ENCODE measurements around the gene KNSTRN. TPM values are rescaled to one million over a fixed set of nuclear protein-coding genes. Genes with fewer than 3 reads are reported as not detected.
A peak's percentile ranks its signal among the peaks of the same experiment; 100 is the strongest.

KNSTRN gene
- total and polyA plus RNA-seq, 9 donors: 17.8 to 24.8 (median 22.2) TPM

DNA sequence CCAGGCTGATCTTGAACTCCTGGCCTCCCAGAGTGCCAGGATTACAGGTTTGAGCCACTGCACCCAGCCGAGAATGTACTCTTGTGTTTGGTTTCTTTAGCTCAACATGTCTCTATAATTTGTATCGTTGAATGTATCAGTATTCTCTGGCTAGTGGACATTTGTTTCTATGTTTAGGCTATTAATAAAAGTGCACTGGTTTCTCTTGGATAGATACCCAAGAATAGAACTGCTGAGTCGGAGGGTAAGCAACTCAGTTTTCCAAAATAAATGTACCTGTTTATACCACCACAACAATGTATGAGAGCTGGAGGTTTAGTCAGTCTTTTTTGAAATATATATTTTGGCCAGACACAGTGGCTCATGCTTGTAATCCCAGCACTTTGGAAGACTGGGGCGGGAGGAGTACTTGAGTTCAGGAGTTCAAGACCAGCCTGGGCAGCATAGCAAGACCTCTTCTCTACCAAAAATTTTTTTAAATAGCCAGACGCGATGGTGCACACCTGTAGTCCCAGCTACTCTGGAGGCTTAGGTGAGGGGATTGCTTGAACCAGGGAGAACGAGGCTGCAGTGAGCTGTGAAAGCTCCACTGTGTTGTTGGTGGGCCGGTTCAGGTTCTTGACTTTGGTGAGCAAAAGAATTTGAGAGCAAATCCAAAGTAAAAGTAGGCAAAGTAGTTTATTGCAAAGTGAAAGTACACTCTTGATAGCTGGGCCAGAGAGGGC, 15.3 kb downstream of the KNSTRN start:
- Histone ChIP-seq H3K4me1 (ENCODE audit: control insufficient read depth, insufficient read depth, low read length) (no peaks in the 10 kb centered on the region), H3K9me3 (replicated peaks; ENCODE audit: control insufficient read depth, low read depth, low read length) (no peaks in the 10 kb centered on the region), H3K36me3 (ENCODE audit: control insufficient read depth, insufficient read depth, low read length) (peaks cover 11% of the 10 kb centered on the region), H3K4me3 (ENCODE audit: low read length) (no peak overlapping the region), H3K27me3 (ENCODE audit: control insufficient read depth, insufficient read depth, low read length) (no peaks in the 10 kb centered on the region), H3K27ac (ENCODE audit: low read length) (no peak overlapping the region)
- 90% methylated on average over 3 of the region's 8 CpGs for WGBS (ENCODE audit: insufficient coverage)
- DNase-seq: no peak

- Histone ChIP-seq H3K36me3 (ENCODE audit: control insufficient read depth, insufficient read depth, low read length) (peaks cover 9% of the 10 kb centered on the region), H3K27me3 (ENCODE audit: control insufficient read depth, insufficient read depth, low read length) (no peaks in the 10 kb centered on the region), H3K9me3 (replicated peaks; ENCODE audit: control insufficient read depth, low read depth, low read length) (no peaks in the 10 kb centered on the region), H3K27ac (ENCODE audit: low read length) (no peak overlapping the region), H3K4me1 (ENCODE audit: control insufficient read depth, insufficient read depth, low read length) (no peaks in the 10 kb centered on the region), H3K4me3 (ENCODE audit: low read length) (no peak overlapping the region)
- peak; percentile 70 for DNase-seq
- WGBS (ENCODE audit: insufficient coverage): 95% methylated on average over 4 of the region's 4 CpGs
These were observed 15.9 kb downstream of the KNSTRN start for GRCh38 chr15:40398413-40398873.

GRCh38 chr15:40399370-40399769, 16.8 kb downstream of the KNSTRN start:
- Histone ChIP-seq H3K4me3 (ENCODE audit: low read length) (no peak overlapping the region), H3K27ac (ENCODE audit: low read length) (no peak overlapping the region), H3K36me3 (ENCODE audit: control insufficient read depth, insufficient read depth, low read length) (peaks cover 6% of the 10 kb centered on the region), H3K9me3 (replicated peaks; ENCODE audit: control insufficient read depth, low read depth, low read length) (no peaks in the 10 kb centered on the region), H3K27me3 (ENCODE audit: control insufficient read depth, insufficient read depth, low read length) (no peaks in the 10 kb centered on the region), H3K4me1 (ENCODE audit: control insufficient read depth, insufficient read depth, low read length) (no peaks in the 10 kb centered on the region)
- DNase-seq: no peak
- 89% methylated on average over 4 of the region's 7 CpGs for WGBS (ENCODE audit: insufficient coverage)

DNA sequence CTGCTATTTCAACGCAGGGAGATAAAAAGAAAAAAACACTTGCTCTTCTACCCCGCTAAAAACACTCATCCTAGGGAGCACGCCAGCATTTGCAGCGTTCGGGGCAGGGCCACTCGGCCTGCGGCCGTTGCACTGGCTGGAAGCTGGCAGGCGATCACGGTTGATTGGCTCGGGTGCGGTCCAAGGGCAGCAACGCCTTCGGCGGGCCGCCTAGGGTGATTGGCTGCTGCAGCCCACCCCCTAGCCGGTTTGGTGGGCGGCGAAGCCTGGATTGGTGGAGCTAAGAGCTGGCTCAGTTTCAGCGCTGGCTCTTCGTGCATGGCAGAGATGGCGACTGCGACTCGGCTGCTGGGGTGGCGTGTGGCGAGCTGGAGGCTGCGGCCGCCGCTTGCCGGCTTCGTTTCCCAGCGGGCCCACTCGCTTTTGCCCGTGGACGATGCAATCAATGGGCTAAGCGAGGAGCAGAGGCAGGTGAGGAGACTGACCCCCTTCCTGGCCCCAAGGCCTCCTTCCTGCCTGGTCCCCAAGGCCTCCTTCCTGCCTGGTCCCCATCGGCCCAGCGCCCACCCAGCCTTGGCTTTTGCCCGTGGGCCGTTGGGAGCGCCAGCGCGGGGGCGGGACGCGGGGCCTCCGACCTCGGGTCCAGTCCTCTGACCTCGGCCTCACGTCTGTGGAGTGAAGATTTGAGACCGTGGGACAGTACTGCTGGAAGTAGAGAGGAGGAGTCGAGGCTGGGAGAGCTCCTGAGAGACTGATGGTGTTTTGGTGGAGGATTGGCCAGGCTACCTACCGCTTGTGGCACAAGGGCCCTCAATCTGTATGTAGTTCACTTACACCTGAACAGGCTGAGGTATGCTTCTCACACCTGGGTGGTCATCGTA, 23.2 kb downstream of the KNSTRN start, which contains the start of gene IVD:
Gene IVD, plus strand, starts transcription at position 295 of the 881 bp plus-strand sequence. Its CDS starts 33 bp downstream, at position 328.
- Histone ChIP-seq H3K27ac (ENCODE audit: low read length) (peak within 1 kb of the TSS; percentile 71), H3K36me3 (ENCODE audit: control insufficient read depth, insufficient read depth, low read length) (peaks cover 22% of the 10 kb centered on the region), H3K4me1 (ENCODE audit: control insufficient read depth, insufficient read depth, low read length) (peaks cover 14% of the 10 kb centered on the region), H3K9me3 (replicated peaks; ENCODE audit: control insufficient read depth, low read depth, low read length) (no peaks in the 10 kb centered on the region), H3K4me3 (ENCODE audit: low read length) (peak within 1 kb of the TSS; percentile 93), H3K27me3 (ENCODE audit: control insufficient read depth, insufficient read depth, low read length) (no peaks in the 10 kb centered on the region)
- WGBS (ENCODE audit: insufficient coverage): under 1% methylated on average over 50 of the region's 54 CpGs
- DNase-seq: peak; percentile 97

GRCh38 chr15:40407330-40407990, 24.9 kb downstream of the KNSTRN start:
- no peak overlapping the region for H3K27ac ChIP-seq (ENCODE audit: low read length)
- peaks cover 39% of the 10 kb centered on the region for H3K36me3 ChIP-seq (ENCODE audit: control insufficient read depth, insufficient read depth, low read length)
- H3K4me1 ChIP-seq (ENCODE audit: control insufficient read depth, insufficient read depth, low read length): peaks cover 14% of the 10 kb centered on the region
- no peaks in the 10 kb centered on the region for H3K9me3 ChIP-seq (replicated peaks; ENCODE audit: control insufficient read depth, low read depth, low read length)
- H3K27me3 ChIP-seq (ENCODE audit: control insufficient read depth, insufficient read depth, low read length): no peaks in the 10 kb centered on the region
- 81% methylated on average over 7 of the region's 8 CpGs for WGBS (ENCODE audit: insufficient coverage)
- no peak overlapping the region for H3K4me3 ChIP-seq (ENCODE audit: low read length)
- no peak for DNase-seq

DNA sequence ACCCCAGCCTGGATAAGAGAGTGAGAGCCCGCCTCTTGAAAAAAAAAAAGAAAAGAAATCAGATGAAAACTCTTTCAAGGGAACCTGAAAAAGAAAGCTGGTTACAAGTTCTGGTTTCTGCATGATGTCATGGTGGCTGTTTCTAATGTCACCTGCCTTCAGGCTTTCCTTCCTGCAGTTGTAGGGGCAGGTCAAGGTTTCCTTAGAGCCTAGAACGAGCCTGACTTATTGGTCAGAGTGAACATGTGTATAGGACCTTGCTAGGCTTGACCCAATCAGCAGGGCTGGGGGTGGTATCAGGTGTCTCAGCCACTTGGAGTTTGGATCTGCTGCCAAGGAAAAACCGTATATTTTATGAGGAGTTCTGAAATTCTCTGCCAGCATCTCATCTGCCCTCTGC, 26.8 kb downstream of the KNSTRN start:
- Histone ChIP-seq H3K36me3 (ENCODE audit: control insufficient read depth, insufficient read depth, low read length) (peaks cover 58% of the 10 kb centered on the region), H3K9me3 (replicated peaks; ENCODE audit: control insufficient read depth, low read depth, low read length) (no peaks in the 10 kb centered on the region), H3K4me3 (ENCODE audit: low read length) (no peak overlapping the region), H3K27ac (ENCODE audit: low read length) (no peak overlapping the region), H3K4me1 (ENCODE audit: control insufficient read depth, insufficient read depth, low read length) (peaks cover 14% of the 10 kb centered on the region), H3K27me3 (ENCODE audit: control insufficient read depth, insufficient read depth, low read length) (no peaks in the 10 kb centered on the region)
- 74% methylated on average over 3 of the region's 3 CpGs for WGBS (ENCODE audit: insufficient coverage)
- DNase-seq: no peak

DNA sequence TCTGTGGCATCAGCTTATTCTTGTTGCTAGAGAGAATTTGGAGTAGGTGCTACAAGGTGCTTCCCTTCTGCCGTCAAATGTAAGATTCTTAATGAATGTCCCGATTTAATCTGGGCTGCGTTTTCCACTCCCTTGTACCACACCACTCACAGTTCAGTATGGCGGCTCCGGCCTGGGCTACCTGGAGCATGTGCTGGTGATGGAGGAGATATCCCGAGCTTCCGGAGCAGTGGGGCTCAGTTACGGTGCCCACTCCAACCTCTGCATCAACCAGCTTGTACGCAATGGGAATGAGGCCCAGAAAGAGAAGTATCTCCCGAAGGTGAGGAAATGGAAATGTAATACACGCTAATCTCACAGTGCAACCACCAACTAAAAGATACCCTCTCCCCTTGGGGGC, 28.0 kb downstream of the KNSTRN start:
- Histone ChIP-seq H3K4me1 (ENCODE audit: control insufficient read depth, insufficient read depth, low read length) (peaks cover 12% of the 10 kb centered on the region), H3K4me3 (ENCODE audit: low read length) (no peak overlapping the region), H3K27ac (ENCODE audit: low read length) (no peak overlapping the region), H3K9me3 (replicated peaks; ENCODE audit: control insufficient read depth, low read depth, low read length) (no peaks in the 10 kb centered on the region), H3K27me3 (ENCODE audit: control insufficient read depth, insufficient read depth, low read length) (no peaks in the 10 kb centered on the region), H3K36me3 (ENCODE audit: control insufficient read depth, insufficient read depth, low read length) (peaks cover 70% of the 10 kb centered on the region)
- 100% methylated on average over 1 of the region's 11 CpGs for WGBS (ENCODE audit: insufficient coverage)
- no peak for DNase-seq

GRCh38 chr15:40412095-40412759, 29.7 kb downstream of the KNSTRN start:
- H3K36me3 ChIP-seq (ENCODE audit: control insufficient read depth, insufficient read depth, low read length): peaks cover 83% of the 10 kb centered on the region

GRCh38 chr15:40413036-40413435, 30.5 kb downstream of the KNSTRN start:
- Histone ChIP-seq H3K27me3 (ENCODE audit: control insufficient read depth, insufficient read depth, low read length) (no peaks in the 10 kb centered on the region), H3K9me3 (replicated peaks; ENCODE audit: control insufficient read depth, low read depth, low read length) (no peaks in the 10 kb centered on the region), H3K4me1 (ENCODE audit: control insufficient read depth, insufficient read depth, low read length) (no peaks in the 10 kb centered on the region), H3K27ac (ENCODE audit: low read length) (no peak overlapping the region), H3K36me3 (ENCODE audit: control insufficient read depth, insufficient read depth, low read length) (peaks cover 85% of the 10 kb centered on the region), H3K4me3 (ENCODE audit: low read length) (no peak overlapping the region)
- whole genome bisulfite sequencing (ENCODE audit: insufficient coverage): 93% methylated on average over 3 of the region's 9 CpGs
- DNase-seq: no peak

More at GRCh38 chr15:40412095-40412759, 29.7 kb downstream of the KNSTRN start:
- WGBS (ENCODE audit: insufficient coverage): 83% methylated on average over 7 of the region's 7 CpGs
- H3K4me1 ChIP-seq (ENCODE audit: control insufficient read depth, insufficient read depth, low read length): peaks cover under 1% of the 10 kb centered on the region
- H3K4me3 ChIP-seq (ENCODE audit: low read length): no peak overlapping the region
- H3K27ac ChIP-seq (ENCODE audit: low read length): no peak overlapping the region
- no peaks in the 10 kb centered on the region for H3K27me3 ChIP-seq (ENCODE audit: control insufficient read depth, insufficient read depth, low read length)
- H3K9me3 ChIP-seq (replicated peaks; ENCODE audit: control insufficient read depth, low read depth, low read length): no peaks in the 10 kb centered on the region
- DNase-seq: no peak

Data from muscle of leg (tissue), 11 donors.